GM12801 (cell line): ENCODE measurements around the gene GRIN1.

Experiments used
- CTCF ChIP-seq: IDR thresholded peaks from one replicate; pipeline ENCODE4 v1.5.1; 2011; ENCODE audit warnings: control low read depth; ENCODE audit not compliant: insufficient read length; ENCODE audit errors: extremely low read depth

The GRIN1 gene

DNA sequence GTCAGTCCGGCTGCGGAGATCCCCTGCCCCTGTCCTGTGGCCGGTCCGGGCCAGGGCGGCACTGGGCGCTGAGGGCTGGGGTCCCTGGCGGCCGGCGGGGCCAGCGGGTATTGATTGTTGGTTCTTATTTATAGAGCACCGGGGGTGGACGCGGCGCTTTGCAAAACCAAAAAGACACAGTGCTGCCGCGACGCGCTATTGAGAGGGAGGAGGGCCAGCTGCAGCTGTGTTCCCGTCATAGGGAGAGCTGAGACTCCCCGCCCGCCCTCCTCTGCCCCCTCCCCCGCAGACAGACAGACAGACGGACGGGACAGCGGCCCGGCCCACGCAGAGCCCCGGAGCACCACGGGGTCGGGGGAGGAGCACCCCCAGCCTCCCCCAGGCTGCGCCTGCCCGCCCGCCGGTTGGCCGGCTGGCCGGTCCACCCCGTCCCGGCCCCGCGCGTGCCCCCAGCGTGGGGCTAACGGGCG lies 28.4 kb downstream of the GRIN1 start:
- TF ChIP-seq CTCF, result no peak

- TF ChIP-seq CTCF, result no peak
Measured at GRCh38 chr9:137167747-137168572, 29.0 kb downstream of the GRIN1 start.

DNA sequence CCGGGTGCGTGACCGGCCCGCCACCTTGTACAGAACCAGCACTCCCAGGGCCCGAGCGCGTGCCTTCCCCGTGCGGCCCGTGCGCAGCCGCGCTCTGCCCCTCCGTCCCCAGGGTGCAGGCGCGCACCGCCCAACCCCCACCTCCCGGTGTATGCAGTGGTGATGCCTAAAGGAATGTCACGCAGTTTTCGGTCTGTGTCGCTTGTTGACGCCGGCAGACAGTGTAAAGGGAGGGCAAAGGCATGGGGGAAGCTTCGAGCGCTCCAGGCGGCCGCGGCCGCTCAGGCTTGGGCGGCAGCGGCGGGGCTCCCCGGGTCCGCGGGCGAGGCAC lies 29.6 kb downstream of the GRIN1 start:
- no peak for TF ChIP-seq CTCF

DNA sequence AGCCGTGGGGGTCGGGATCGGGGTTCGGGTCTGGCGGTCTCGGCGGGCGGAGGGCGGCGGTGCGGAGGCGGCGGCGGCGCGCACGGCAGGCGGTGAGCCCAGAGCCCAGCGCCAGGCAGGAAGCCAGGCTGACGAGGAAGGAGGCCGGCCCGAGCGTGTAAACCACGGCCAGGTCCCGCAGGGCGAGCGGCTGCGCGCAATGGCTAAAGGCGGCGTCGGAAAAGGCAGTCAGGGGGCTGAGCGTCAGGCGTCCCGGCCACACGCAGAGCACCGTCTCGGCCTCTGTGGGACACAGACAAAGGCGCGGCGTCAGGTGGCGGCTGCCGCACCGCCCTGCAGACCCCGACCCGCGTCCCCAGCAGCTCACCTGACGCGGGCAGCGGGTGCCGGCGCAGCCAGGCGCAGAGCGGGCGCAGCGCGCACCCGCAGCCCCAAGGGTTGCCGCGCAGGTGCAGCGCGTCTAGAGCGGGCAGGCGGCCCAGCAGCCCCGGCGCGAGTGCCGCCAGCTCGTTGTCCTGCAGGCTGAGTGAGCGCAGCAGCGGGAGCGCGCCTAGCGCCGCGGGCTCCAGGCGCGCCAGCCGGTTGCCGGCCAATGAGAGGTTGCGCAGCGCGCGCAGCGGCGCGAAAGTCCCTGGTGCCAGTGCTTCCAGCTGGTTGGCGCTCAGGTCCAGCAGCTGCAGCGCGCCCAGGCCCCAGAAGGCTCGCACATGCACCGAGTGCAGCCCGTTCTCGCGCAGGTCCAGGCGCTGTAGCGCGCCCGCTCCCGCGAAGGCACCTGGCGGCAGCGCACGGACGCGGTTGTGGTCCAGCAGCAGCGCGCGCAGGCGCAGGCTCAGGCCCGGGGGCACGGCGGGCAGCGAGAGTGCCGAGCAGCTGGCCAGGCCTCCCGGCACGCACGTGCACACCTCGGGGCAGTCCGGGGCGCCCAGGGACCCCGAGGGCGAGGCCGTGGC lies 30.2 kb downstream of the GRIN1 start:
- no peak for TF ChIP-seq CTCF

DNA sequence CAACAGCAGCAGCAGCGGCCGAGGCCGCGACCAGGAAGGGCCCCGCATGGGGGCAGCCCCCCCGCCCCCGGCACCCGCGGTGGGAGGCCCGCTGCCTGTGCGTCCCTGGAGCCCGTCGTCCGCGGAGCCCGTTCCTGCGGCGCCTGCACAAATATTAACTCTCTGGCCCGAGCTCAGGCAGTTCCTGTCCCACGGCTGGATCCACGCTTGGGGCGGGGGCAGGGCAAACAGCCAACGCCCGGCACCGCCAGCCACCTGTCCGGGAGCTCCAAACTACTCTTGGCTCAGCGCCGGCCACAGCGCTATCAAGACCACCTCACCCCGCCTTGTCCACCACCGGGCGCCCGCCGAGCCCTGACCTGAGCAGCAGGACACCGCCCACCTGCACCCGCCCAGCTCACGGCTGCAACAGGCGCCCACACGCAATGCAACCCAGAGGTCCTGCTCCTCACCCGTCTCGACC lies 31.0 kb downstream of the GRIN1 start, which contains the start of gene LRRC26:
TSS of gene LRRC26 (minus strand) at position 156 of the 463 bp plus-strand sequence. CDS start at position 48, 108 bp downstream.
- no peak for TF ChIP-seq CTCF

DNA sequence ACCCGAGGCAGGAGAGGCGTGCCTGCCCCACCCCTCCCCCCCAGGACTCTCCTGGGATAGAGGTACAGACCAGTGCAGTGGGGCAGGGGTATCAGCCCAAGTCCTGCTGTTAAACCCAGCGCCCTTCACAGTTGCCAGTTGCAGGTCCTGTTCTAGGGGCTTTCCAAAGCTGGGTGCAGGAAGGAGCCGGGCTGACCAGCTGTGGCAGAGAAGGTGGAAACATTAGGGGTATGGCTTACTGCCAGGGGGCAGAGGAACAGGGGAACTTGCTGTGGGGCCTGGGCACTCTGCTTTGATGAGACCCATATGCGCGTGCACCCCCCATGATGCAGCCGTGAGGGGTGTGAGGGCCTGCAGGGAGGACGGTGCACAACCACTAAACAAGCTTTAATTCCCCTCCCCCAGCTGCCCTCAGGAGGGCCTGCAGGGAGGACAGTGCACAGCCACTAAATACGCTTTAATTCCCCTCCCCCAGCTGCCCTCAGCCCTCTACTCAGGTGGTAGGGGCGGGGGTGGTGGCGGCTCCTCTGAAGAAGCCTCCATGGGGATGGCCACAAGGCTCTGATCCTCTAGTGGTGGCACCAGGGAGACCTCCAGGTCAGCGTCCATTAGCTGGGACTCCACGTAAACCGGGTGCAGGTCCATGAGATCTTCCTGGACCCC lies 31.7 kb downstream of the GRIN1 start:
- TF ChIP-seq CTCF, result no peak
